Keratinocyte (primary cell): ENCODE measurements around the gene SDC1.

Source experiments
- EZH2 ChIP-seq: IDR thresholded peaks from one replicate; pipeline ENCODE4 v1.6.1; 2012; ENCODE audit warnings: inconsistent platforms, mild to moderate bottlenecking, low read length, moderate library complexity
- TF ChIP-seq, protein P1 (sequence below), 3 experiments: IDR thresholded peaks in 1 of 3; conservative IDR thresholded peaks in 1 of 3; optimal IDR thresholded peaks in 1 of 3; 2 replicates in 2 of 3; 3 replicates in 1 of 3; pipeline versions ENCODE3 to v1.5.1; 2011; ENCODE audit warnings: low read length in 3 of 3, mild to moderate bottlenecking in 3 of 3, moderate library complexity in 2 of 3, control low read depth in 1 of 3, inconsistent platforms in 1 of 3; ENCODE audit not compliant: insufficient read depth in 2 of 3; ENCODE audit errors: extremely low read depth in 1 of 3

GRCh38 chr2:20191714-20192569 lies 33.0 kb downstream of the SDC1 start:
- no peak for TF ChIP-seq EZH2
- TF ChIP-seq, protein P1, sequence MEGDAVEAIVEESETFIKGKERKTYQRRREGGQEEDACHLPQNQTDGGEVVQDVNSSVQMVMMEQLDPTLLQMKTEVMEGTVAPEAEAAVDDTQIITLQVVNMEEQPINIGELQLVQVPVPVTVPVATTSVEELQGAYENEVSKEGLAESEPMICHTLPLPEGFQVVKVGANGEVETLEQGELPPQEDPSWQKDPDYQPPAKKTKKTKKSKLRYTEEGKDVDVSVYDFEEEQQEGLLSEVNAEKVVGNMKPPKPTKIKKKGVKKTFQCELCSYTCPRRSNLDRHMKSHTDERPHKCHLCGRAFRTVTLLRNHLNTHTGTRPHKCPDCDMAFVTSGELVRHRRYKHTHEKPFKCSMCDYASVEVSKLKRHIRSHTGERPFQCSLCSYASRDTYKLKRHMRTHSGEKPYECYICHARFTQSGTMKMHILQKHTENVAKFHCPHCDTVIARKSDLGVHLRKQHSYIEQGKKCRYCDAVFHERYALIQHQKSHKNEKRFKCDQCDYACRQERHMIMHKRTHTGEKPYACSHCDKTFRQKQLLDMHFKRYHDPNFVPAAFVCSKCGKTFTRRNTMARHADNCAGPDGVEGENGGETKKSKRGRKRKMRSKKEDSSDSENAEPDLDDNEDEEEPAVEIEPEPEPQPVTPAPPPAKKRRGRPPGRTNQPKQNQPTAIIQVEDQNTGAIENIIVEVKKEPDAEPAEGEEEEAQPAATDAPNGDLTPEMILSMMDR (optimal IDR thresholded peaks at IDR 0.05 in 1 of 3, IDR thresholded peaks at IDR 0.05 in 1 of 3, conservative IDR thresholded peaks at IDR 0.05 in 1 of 3; ENCODE audit: extremely low read depth in 1 of 3, insufficient read depth in 2 of 3, low read length in 3 of 3): no peak
